Choroid plexus epithelial cell (primary cell): ENCODE measurements around the gene GRB14.
A peak's percentile ranks its signal among the peaks of the same experiment; 100 is the strongest.

ENCODE experiments used
- DNase-seq: peaks from one replicate; pipeline ENCODE4 v3.0.0-alpha.2; 2010; ENCODE audit warnings: low read depth
- H3K4me3 ChIP-seq: 2 replicates; pipeline ENCODE4 v1.5.1; 2011; ENCODE audit warnings: low read depth, mild to moderate bottlenecking, control low read depth, low read length, moderate library complexity
- CTCF ChIP-seq: conservative IDR thresholded peaks from 2 replicates; pipeline ENCODE4 v1.5.1; 2011; ENCODE audit warnings: low read depth, mild to moderate bottlenecking, control low read depth, inconsistent platforms, low read length, moderate library complexity

GRB14 gene

GRCh38 chr2:164545484-164545883 lies 75.8 kb downstream of the GRB14 start:
- DNase-seq: no peak
- no peak for TF ChIP-seq CTCF
- no peak overlapping the region for H3K4me3 ChIP-seq

GRCh38 chr2:164542581-164543021 lies 78.7 kb downstream of the GRB14 start:
- peak; percentile 85 for DNase-seq
- H3K4me3 ChIP-seq: no peak overlapping the region
- no peak for TF ChIP-seq CTCF

- peak; percentile 78 for TF ChIP-seq CTCF
- H3K4me3 ChIP-seq: no peak overlapping the region
- DNase-seq: peak; percentile 75
Observed at GRCh38 chr2:164538240-164538866, 82.9 kb downstream of the GRB14 start.

GRCh38 chr2:164535280-164536025 lies 85.8 kb downstream of the GRB14 start:
- no peak overlapping the region for H3K4me3 ChIP-seq

GRCh38 chr2:164530464-164530863 lies 90.8 kb downstream of the GRB14 start:
- no peak for DNase-seq
- no peak overlapping the region for H3K4me3 ChIP-seq
- TF ChIP-seq CTCF: no peak

More at GRCh38 chr2:164535280-164536025, 85.8 kb downstream of the GRB14 start:
- no peak for TF ChIP-seq CTCF
- peak; percentile 8 for DNase-seq

GRCh38 chr2:164523726-164524125 lies 97.6 kb downstream of the GRB14 start:
- no peak for TF ChIP-seq CTCF
- no peak overlapping the region for H3K4me3 ChIP-seq
- peak; percentile 4 for DNase-seq
